NCI-H2196 treated with DMSO at 0.1 percent for 48 hours (cell line): ENCODE data around the gene NELL1.

Experiments
- DNase-seq: peaks from one replicate; lab custom pipeline; 2025; ENCODE audit not compliant: unreplicated experiment; lab: John Stamatoyannopoulos, UW

Gene NELL1

GRCh38 chr11:21306739-21307358 lies 637.5 kb downstream of the NELL1 start:
- DNase-seq: no peak

GRCh38 chr11:21307874-21308273 lies 638.5 kb downstream of the NELL1 start:
- DNase-seq: no peak

GRCh38 chr11:21316591-21316990 lies 647.2 kb downstream of the NELL1 start:
- no peak for DNase-seq

GRCh38 chr11:21321072-21321471 lies 651.7 kb downstream of the NELL1 start:
- no peak for DNase-seq

GRCh38 chr11:21321530-21321929 lies 652.1 kb downstream of the NELL1 start:
- no peak for DNase-seq

- no peak for DNase-seq
Observed at GRCh38 chr11:21323617-21324016, 654.2 kb downstream of the NELL1 start.

- DNase-seq: no peak
Observed at GRCh38 chr11:21343204-21343603, 673.8 kb downstream of the NELL1 start.

GRCh38 chr11:21346361-21346760 lies 677.0 kb downstream of the NELL1 start:
- no peak for DNase-seq

GRCh38 chr11:21350613-21351012 lies 681.2 kb downstream of the NELL1 start:
- no peak for DNase-seq

GRCh38 chr11:21353425-21353824 lies 684.0 kb downstream of the NELL1 start:
- DNase-seq: no peak

GRCh38 chr11:21364866-21365624 lies 695.7 kb downstream of the NELL1 start:
- no peak for DNase-seq

GRCh38 chr11:21369947-21370346 lies 700.6 kb downstream of the NELL1 start:
- no peak for DNase-seq

GRCh38 chr11:21371044-21371443 lies 701.7 kb downstream of the NELL1 start:
- DNase-seq: no peak

GRCh38 chr11:21372672-21373071 lies 703.3 kb downstream of the NELL1 start:
- no peak for DNase-seq

- DNase-seq: no peak
Observed at GRCh38 chr11:21374376-21374775, 705.0 kb downstream of the NELL1 start.

- no peak for DNase-seq
Observed at GRCh38 chr11:21385669-21386440, 716.5 kb downstream of the NELL1 start.

- no peak for DNase-seq
Observed at GRCh38 chr11:21390430-21390829, 721.0 kb downstream of the NELL1 start.

GRCh38 chr11:21396342-21397008 lies 727.1 kb downstream of the NELL1 start:
- no peak for DNase-seq

GRCh38 chr11:21398195-21398594 lies 728.8 kb downstream of the NELL1 start:
- no peak for DNase-seq

- DNase-seq: no peak
Observed at GRCh38 chr11:21401496-21401895, 732.1 kb downstream of the NELL1 start.

- no peak for DNase-seq
Observed at GRCh38 chr11:21402274-21402673, 732.9 kb downstream of the NELL1 start.
